GM21576 (cell line): ENCODE data around the gene DHFR.

ENCODE experiments used
- ATAC-seq: cut with Tn5 transposase; IDR thresholded peaks from one replicate; pipeline ENCODE4 v1.9.1; 2021; ENCODE audit warnings: mild to moderate bottlenecking, moderate library complexity; ENCODE audit not compliant: unreplicated experiment

The DHFR gene

GRCh38 chr5:80656425-80656824, 1.6 kb upstream of the DHFR start:
- no peak for ATAC-seq

DNA sequence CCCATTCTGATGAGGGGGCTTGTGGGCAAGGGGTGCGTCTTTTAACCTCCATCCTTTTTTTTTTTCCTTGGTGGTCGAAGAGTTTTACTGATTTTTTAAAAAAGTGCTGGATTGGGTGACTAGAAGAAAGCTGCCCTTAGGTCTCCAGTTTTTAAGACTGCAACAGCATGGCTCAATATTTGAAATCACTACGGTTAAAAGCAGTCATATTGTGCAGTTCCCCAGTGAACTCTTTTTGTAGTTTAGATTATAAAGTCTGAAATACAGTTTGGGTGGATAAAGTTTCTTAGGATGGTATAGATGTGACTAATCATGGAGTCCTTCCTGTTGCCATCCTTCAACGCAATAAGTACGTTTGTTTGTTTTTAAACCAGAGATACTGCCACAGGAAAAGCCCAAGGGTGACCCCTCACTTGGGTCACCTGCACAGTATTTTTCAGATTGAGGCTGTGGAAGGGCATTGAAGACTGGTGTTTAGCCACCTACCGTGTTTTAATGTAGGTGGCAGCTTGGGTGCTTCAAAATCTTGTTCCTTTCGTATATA, 520 bp upstream of the DHFR start:
- ATAC-seq, result no peak

GRCh38 chr5:80654054-80654390, 761 bp downstream of the DHFR start:
- ATAC-seq, result no peak

GRCh38 chr5:80653502-80653901, 1.3 kb downstream of the DHFR start:
- ATAC-seq, result no peak

GRCh38 chr5:80646926-80647325, 7.9 kb downstream of the DHFR start:
- no peak for ATAC-seq

GRCh38 chr5:80644900-80645299, 9.9 kb downstream of the DHFR start:
- ATAC-seq, result no peak

DNA sequence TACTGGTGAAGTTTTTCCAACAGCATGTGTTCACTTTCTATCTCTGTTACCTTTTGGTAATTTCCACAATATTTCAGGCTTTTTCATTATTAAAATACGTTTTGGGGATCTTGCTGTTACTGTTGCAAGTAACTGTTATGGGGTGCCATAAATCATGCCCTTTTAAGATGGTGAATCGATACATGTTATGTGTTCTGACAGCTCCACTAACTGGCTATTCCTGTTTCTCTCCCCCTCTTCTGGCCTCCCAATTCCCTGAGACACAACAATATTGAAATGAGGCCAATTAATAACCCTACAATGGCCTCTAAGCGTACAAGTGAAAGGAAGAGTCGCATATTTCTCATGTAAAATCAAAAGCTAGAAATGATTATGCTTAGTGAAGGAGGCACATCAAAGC, 13.4 kb downstream of the DHFR start:
- no peak for ATAC-seq

DNA sequence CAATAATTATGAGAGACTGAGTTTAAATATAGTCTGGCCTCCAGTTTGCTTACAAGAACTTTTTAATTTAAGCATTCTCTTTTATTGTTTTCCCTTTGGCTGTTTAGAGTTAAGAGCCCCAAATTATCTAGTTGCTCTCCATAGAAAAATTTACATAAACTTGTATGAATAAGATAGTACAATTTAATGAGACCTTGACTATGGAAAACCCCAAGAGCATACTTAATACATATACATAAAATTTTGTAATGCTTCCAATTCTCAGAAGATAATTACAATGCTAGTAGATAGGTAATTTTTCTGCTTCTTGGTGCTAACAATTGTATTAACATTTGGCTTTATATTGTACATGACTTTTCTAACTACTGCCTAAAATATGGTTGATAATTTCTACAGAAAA, 20.6 kb downstream of the DHFR start:
- ATAC-seq, result no peak

- ATAC-seq, result no peak
These were observed 22.1 kb downstream of the DHFR start for GRCh38 chr5:80632700-80633099.

DNA sequence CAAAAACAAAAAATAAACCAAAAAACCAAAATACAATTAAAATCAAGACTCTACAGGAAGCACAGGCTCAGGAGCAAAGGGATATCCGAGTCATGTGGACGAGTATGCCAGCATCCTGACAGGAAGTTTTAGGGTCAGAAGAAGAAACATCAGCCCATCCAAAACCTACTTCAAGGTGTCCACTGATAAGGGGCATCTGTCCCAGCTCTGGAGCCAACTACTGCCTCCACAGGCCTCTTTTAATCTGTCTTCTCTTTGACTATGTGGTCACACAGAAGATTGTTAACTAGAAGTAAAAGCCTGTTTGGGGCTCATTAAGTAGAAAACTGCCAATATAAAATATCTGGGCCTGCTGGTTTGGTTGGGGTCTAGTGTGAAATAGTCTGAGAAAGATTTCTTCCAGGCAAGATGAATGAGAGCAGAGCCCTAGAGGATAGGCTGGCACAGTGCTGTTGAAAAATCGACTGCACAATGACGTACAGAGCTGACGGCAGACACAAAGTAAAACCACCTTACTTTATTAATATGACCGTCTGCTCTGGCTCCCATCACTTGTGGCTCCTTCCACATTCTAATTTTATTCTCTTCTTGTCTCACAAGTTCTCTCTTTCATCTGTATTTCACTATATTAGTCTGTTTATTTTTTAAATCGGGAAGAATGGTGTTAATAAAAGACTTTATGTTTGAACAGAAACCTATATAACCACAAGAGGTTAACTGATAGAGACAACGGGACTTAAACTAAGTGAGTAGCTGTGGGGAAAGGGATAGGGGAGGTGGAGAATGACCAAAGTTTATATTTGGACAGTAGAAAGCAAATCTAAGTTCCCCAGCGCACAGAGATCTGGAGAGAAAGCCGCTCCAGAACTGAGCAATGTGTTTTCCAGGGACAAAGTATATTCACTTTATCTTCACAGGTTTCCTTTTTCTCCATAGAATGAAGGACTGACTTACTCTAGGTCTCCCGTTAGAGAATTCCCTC, 23.2 kb downstream of the DHFR start:
- ATAC-seq, result no peak

DNA sequence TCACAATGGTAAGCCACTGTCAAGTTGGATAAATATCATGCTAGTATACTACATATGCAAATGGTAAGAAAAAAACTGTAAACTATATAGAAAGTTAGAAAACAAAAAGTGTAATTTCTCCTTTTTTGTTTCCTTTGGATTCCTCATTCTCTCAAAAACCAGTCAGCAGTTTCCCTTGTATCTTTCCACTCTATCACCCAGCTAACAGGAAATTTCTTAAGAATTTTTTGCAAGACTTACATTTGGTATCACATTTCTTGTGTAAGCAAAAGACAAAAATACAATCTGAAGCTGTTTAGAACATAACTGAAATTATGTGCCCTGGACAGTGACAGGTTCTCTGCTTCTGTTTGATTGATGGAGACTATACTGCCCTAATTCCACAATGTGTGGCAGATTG, 25.5 kb downstream of the DHFR start:
- ATAC-seq, result no peak

DNA sequence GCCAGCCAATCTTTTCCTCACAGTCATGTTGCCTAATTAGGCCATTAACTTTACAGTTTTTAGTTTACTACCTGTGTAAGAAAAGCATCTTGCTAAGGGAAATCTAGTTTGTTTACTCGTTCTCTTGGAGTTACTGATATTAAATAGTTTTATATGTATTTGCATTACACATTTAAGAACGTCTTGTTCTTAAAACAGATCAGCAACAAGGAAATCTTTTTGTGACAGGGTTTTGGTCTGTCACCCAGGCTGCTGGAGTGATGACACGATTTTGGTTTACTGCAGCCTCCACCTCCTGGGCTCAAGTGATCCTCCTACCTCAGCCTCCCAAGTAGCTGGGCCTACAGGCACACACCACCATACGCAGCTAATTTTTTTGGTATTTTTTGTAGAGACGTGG, 29.6 kb downstream of the DHFR start:
- ATAC-seq, result no peak

- ATAC-seq, result no peak
These were observed 30.8 kb downstream of the DHFR start for GRCh38 chr5:80623999-80624398.

- ATAC-seq, result no peak
These were observed 32.0 kb downstream of the DHFR start for GRCh38 chr5:80622756-80623155.

- no peak for ATAC-seq
These were observed 34.6 kb downstream of the DHFR start for GRCh38 chr5:80620211-80620610.

GRCh38 chr5:80619086-80619485, 35.7 kb downstream of the DHFR start:
- no peak for ATAC-seq

GRCh38 chr5:80618438-80618837, 36.3 kb downstream of the DHFR start:
- ATAC-seq, result no peak

DNA sequence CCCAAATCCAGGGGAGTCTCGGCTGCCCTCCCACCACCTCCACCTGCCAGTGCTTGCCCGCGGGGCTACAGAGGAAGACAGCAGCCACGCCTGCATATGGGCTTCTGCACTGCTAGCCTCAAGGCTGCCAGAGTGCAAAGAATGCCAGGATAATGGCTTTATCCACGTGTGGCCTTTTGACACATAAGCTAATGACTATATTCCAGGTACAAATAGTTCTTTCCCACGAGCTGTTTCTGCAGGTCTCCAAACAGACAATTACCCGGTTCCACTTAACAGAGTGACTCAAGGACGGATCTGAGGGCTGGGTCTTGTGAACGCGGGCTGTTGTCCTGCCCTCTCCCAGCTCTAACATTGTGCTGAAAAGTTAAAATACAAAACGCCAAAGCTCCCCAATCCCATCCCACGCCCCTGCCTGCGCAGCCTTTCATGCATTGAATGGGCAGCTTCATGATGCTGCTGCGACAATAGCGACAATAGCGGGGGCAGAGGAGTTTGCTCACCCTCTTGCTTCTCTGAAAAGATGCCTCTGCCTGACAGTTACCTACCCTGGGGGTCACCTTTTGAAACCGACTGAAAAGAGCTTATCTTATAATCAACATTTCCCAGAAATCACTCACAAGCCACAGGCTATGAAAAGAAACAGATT, 39.4 kb downstream of the DHFR start:
- ATAC-seq, result no peak

DNA sequence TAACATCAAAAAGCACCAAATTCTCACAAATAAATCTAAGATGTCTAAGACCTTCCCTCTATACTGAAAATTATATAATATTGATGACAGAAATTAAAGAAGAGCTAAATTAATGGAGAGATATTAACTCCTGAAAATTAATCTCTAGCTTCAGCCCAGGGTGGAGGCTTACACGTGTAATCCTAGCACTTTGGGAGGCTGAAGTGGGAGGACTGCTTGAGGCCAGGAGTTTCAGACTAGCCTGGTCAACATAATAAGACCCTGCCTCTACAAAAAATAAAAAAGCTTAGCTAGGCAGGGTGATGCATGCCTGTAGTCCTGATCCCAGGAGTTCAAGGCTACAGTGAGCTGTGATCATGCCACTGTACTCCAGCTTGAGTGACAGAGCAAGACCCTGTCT, 45.1 kb downstream of the DHFR start:
- ATAC-seq, result no peak

DNA sequence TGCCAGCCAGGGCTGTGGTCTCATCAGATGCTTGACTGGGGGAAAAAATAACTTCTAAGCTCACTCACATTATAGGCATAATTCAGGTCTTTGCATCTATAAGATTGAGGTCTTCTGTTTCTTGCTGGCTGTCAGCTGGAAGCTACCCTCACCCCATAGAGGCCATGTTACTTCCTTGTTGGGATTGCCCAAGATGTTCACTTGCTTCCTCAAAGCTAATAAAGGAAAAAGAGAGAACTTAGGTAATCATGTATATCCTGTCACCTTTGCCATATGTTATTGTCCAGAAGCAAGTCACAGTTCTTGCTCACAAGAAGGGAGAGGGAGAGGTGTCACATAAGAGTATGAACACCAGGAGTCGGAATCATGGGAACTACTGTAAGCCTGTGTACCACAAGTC, 46.1 kb downstream of the DHFR start:
- no peak for ATAC-seq

DNA sequence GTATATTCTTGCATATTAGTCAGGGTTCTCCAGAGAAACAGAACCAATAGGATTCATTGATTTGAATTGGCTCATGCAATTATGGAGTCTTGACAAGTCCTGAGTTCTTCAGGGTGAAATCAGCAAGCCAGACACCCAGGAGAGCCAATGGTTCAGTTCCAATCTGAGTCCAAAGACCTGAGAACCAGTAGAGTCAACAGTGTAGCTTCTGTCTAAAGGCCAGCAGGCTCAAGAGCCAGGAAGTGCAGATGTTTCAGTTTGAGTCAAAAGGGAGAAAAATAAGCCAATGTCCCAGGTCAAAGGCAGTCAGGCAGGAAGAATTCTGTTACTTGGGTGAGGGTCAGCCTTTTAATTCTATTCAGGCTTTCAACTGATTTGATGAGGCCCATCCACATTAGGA, 47.0 kb downstream of the DHFR start:
- peak; percentile 96 for ATAC-seq

DNA sequence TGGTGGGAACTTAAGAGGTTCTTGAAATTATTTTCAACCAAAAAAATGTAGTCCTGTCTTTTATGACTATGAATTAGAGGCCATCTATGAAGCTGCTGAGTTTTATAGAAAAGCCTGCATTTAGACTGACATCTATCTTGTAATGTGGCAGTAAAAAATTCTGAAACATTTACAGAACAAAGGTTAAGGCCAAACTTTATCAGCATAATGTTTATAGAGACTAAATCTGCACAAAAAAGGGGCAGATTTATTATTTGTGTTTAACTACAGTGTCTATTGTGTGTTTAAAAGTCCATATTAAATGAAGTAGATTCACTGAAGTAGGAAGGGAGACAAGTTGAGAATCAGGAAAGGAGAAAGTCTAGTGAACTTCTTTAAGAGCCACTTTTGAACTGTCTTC, 47.4 kb downstream of the DHFR start:
- no peak for ATAC-seq
